Ovary (tissue), 10 donors: ENCODE results near the gene SATB1. TPM values are rescaled to one million over a fixed set of nuclear protein-coding genes. Genes with fewer than 3 reads are reported as not detected.

Experiments used
- DNase-seq, 5 donors: peaks; one replicate each; pipeline ENCODE4 v3.0.0-alpha.2; 2019 to 2020
- H3K27ac ChIP-seq, 2 donors: fragments of 200-600 bp; one replicate each; pipeline versions ENCODE4 v1.5.1 to v1.8.0; 2019 to 2022
- H3K27me3 ChIP-seq: fragments of 200-600 bp; one replicate; pipeline ENCODE4 v1.8.0; 2022
- H3K36me3 ChIP-seq: fragments of 200-600 bp; sonication (generic); one replicate; pipeline ENCODE4 v1.5.1; 2019
- H3K4me1 ChIP-seq: one replicate; pipeline ENCODE4 v1.8.1; 2013; ENCODE audit warnings: mild to moderate bottlenecking, moderate library complexity; ENCODE audit not compliant: insufficient read depth
- H3K4me3 ChIP-seq: fragments of 200-600 bp; sonication (generic); one replicate; pipeline ENCODE4 v1.5.1; 2017
- H3K9me3 ChIP-seq, 2 donors: fragments of 200-600 bp in 1 of 2; sonication (generic) in 1 of 2; one replicate each; pipeline versions ENCODE4 v1.5.1 to v1.8.1; 2013 to 2019; ENCODE audit warnings: mild to moderate bottlenecking in 1 of 2, moderate library complexity in 1 of 2
- CTCF ChIP-seq, 3 donors: fragments of 450-650 bp in 2 of 3; fragments of 200-600 bp in 1 of 3; IDR thresholded peaks; one replicate each; pipeline versions ENCODE4 v1.5.1 to v1.8.0; 2016 to 2022; ENCODE audit warnings: antibody characterized with exemption in 3 of 3, mild to moderate bottlenecking in 1 of 3
- EP300 ChIP-seq: sonication (generic); formaldehyde crosslinking; IDR thresholded peaks from one replicate; pipeline ENCODE4 v1.6.1; 2017; ENCODE audit warnings: antibody characterized with exemption
- POLR2A ChIP-seq: fragments of 450-650 bp; IDR thresholded peaks from one replicate; pipeline ENCODE4 v1.6.1; 2017; ENCODE audit warnings: antibody characterized with exemption, mild to moderate bottlenecking, moderate library complexity
- WGBS, 3 donors: extraction: QIAGEN DNeasy Blood & Tissue Kit in 1 of 3; methylation state at CpG; one replicate each; pipeline versions ENCODE4 v1.1.5 to v1.1.7; 2013 to 2017; 5-methylcytosine and 5-hydroxymethylcytosine counted together
- intact Hi-C, 4 donors: fragments of 100-400 bp; cut with DNase I; formaldehyde crosslinking; loops; one replicate each; pipeline versions ENCODE4 v1.11.0 to v1.15.1; 2022 to 2023
- long read RNA-seq, 3 donors: library from polyadenylated mRNA in 2 of 3; unstranded in 2 of 3; transcript quantifications; one replicate each; pipeline ENCODE4 v2.0.0 and lab custom pipeline, GENCODE V29; 2021 to 2026
- polyA plus RNA-seq, 2 donors: library from polyadenylated mRNA; stranded (reverse); fragments of 200-250 nt in 1 of 2; fragments of 350-450 nt in 1 of 2; fragmentation: Illumina TruSeq in 1 of 2; extraction: RNeasy Lipid Tissue Mini Kit (QIAGEN cat#74804) in 1 of 2; gene quantifications; one replicate each; pipeline ENCODE4 v1.2.3, GENCODE V29; 2013 to 2014
- total RNA-seq, 7 donors: library from RNA; depleted of rRNA in 2 of 7; stranded (reverse); fragments of >200 nt in 2 of 7; fragmentation: NEBNext Ultra II Directional in 3 of 7; extraction: Animal tissue kit (Norgen Biotek cat#: 25700) in 3 of 7; gene quantifications; one replicate each; pipeline versions ENCODE4 v1.1.0 to v1.2.4, GENCODE V29; 2016 to 2023
- donor health status: DM: no; HTN: no; CAD: no; lungs with moderate emphysema.
- donor health status: DM: no; HTN: no; CAD: no.
- donor health status: Bipolar disorder and iron deficiency.
- donor health status: DM: yes; HTN: yes; CAD: no.
- donor health status: DM: no; HTN: no; CAD: no.
- donor health status: DM: yes; HTN: yes; CAD: no.

The SATB1 gene
- total RNA-seq (10 to 100 TPM in 6 of 7 donors, 1 to 10 TPM in 1; 7.4 to 26.9 (median 19.9) TPM), polyA plus RNA-seq (10 to 100 TPM; 13.0 to 14.6 TPM)
- long read RNA-seq, donor 1, full-length matches to known transcripts = 7 of 12 reads
- long read RNA-seq, donor 1, partial matches to known transcripts = 4 of 12 reads
- long read RNA-seq, donor 1, other reads (novel, unspliced or antisense) = 1 of 12 reads
- long read RNA-seq, donor 2, full-length matches to known transcripts = 9 of 21 reads
- long read RNA-seq, donor 2, partial matches to known transcripts = 12 of 21 reads
- long read RNA-seq, donor 2, other reads (novel, unspliced or antisense) = 0 of 21 reads
- long read RNA-seq, donor 3, full-length matches to known transcripts = 8 of 13 reads
- long read RNA-seq, donor 3, partial matches to known transcripts = 1 of 13 reads
- long read RNA-seq, donor 3, other reads (novel, unspliced or antisense) = 4 of 13 reads

- Histone ChIP-seq H3K9me3 (no peaks in the 10 kb centered on the region), H3K4me3 (peak within 1 kb of the TSS; percentile 91), H3K4me1 (no peaks in the 10 kb centered on the region), H3K27ac (peak within 1 kb of the TSS; percentile 73 to 74), H3K36me3 (no peaks in the 10 kb centered on the region), H3K27me3 (no peaks in the 10 kb centered on the region)
- intact Hi-C loops = no loop called here
- WGBS, 3 donors = 0 to 1% (median 1%) methylated on average over 79 to 89 of the region's 89 CpGs
- TF ChIP-seq CTCF (IDR thresholded peaks at IDR 0.05) (no peak), POLR2A (no peak), EP300 (no peak)
- peak; percentile 82 to 87 (median 85) for DNase-seq
Observed at GRCh38 chr3:18424729-18425640, at the start of gene SATB1. Gene SATB1, minus strand, starts transcription at chr3:18425339. Its CDS starts 4,372 bp downstream, at chr3:18420967.

DNA sequence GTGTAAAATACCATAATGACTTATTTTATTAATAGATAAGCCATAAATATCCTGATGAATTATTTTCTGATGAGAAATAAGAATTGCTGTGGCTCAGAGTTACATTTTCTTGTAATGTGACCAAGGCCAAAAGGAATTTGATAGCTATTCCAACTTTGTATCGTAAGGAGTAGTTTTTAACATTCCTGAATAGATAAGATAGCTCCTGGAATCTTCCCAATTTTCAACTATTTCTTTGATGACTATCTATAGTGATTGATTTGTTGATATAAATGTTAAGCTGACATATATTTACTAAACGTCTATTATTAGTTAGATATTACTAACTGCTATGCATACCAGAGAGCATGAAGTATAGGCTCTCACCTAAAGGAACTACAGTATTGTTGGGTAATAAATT is 49.1 kb upstream of the SATB1 start:
- Histone ChIP-seq H3K9me3 (no peaks in the 10 kb centered on the region), H3K27ac (no peak overlapping the region), H3K4me3 (no peak overlapping the region), H3K36me3 (no peaks in the 10 kb centered on the region), H3K4me1 (no peaks in the 10 kb centered on the region), H3K27me3 (no peaks in the 10 kb centered on the region)
- no peak for DNase-seq
- 38 to 52% (median 45%) methylated on average over 2 of the region's 2 CpGs for WGBS, 3 donors
- intact Hi-C loops = no loop called here
- no peak for TF ChIP-seq EP300
- TF ChIP-seq POLR2A = no peak
- no peak for TF ChIP-seq CTCF (IDR thresholded peaks at IDR 0.05)

DNA sequence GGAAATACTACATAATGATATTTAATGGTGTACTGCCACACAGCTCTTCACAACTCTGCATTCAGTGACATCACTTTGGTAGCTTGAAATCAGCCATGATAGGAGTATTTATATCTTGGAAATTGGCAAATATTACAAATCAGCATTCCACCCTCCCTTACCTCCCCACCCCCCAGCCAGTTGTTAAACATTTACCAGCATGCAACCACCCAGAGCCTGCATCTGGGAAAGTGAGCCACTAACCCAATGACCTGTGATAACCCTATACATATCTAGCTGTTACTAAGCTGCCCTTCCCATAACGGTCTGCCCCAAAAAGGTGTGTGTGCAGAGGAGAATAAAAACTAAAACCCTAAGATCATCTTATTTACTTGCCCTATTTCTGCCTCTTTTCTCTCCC is 44.6 kb upstream of the SATB1 start:
- Histone ChIP-seq H3K4me3 (no peak overlapping the region), H3K36me3 (no peaks in the 10 kb centered on the region), H3K4me1 (no peaks in the 10 kb centered on the region), H3K27ac (no peak overlapping the region), H3K27me3 (no peaks in the 10 kb centered on the region), H3K9me3 (no peaks in the 10 kb centered on the region)
- whole genome bisulfite sequencing, 3 donors = 59 to 73% (median 62%) methylated on average over 1 of the region's 1 CpG
- DNase-seq = no peak
- intact Hi-C loops = no loop called here
- TF ChIP-seq POLR2A (no peak), EP300 (no peak), CTCF (IDR thresholded peaks at IDR 0.05) (no peak)

DNA sequence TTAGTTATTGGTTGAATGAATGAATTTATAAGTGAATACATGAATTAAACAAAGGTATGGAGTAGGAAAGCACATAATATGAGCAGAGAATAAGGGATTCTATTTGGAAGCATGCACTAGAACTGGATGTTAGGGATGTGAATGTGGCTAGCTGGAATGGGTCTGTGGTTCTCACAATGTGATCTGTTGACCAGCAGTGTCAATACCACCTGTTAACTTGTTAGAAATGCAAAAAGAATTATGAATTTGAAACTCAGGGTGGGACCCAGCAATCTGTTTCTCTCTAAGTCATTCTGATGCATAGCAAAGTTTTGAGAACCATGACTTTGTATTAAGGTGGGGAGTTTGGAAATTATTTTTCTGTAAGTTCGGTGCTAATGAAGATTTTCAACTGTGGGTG is 41.0 kb upstream of the SATB1 start:
- H3K27ac ChIP-seq = no peak overlapping the region
- TF ChIP-seq EP300 = no peak
- TF ChIP-seq CTCF (IDR thresholded peaks at IDR 0.05) = no peak
- TF ChIP-seq POLR2A = no peak
- intact Hi-C loops = no loop called here
- H3K9me3 ChIP-seq = no peaks in the 10 kb centered on the region
- DNase-seq = no peak
- no peak overlapping the region for H3K4me3 ChIP-seq
- H3K36me3 ChIP-seq = no peaks in the 10 kb centered on the region
- WGBS, 3 donors = 93 to 94% (median 93%) methylated on average over 1 of the region's 1 CpG
- no peaks in the 10 kb centered on the region for H3K4me1 ChIP-seq
- no peaks in the 10 kb centered on the region for H3K27me3 ChIP-seq
